ENCODE results near the gene ZBED1. TPM values are rescaled to one million over a fixed set of nuclear protein-coding genes. Genes with fewer than 3 reads are reported as not detected.

The ZBED1 gene
- total and polyA plus RNA-seq, 2 experiments from 2014 or later = 16.1 to 43.8 TPM

DNA sequence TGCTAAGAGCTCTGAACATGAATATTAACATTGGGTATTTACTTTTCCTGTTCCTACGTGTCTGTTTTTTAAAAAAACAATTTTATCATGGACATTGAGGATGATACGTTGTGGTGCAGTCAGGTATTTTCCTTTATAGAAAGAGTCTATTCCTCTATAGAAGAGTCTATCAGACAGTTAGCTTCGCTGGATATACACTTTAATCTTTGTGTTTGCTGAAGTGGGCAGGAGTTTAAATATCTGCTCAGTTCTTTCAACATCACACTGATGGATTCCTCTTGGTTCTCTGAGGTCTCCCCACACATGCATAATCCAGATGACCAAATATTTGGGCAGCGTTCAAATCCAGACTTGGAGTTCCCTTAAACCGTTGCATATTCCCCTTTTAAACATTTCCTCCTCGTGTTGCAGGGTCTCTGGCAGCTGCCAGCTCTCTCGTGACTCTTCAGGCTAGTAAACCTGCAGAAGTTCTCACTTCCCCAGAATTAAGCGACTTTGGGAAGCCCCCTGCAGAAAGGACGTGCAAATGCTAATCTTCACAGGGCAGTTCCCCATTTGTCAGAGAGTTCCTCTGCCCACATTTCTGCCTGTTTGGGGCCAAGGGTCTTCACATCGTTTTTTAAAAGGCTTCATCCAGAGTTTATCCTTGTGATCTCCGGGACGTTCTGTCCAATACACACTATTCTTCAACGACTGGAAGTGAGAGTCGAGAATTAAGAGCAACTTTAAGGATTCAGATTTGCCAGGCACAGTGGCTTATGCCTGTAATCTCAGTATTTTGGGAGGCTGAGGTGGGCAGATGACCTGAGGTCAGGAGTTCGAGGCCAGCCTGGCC, 20.5 kb upstream of the ZBED1 start:
- no peaks in the 10 kb centered on the region for H4K20me1 ChIP-seq (replicated peaks; ENCODE audit: insufficient read depth)
- no peak overlapping the region for H3K4me3 ChIP-seq
- Mint-ChIP-seq H3K36me3 (ENCODE audit: low read depth) (no peaks in the 10 kb centered on the region), H3K4me3 (no peak overlapping the region), H3K9me3 (peaks cover 3% of the 10 kb centered on the region; the same call in 1 of the 3 replicates), H3K27me3 (ENCODE audit: insufficient read depth, low read depth, poor library complexity) (peaks cover 4% of the 10 kb centered on the region), H3K4me1 (peaks cover 16% of the 10 kb centered on the region), H3K27ac (no peak overlapping the region)
- H3F3A ChIP-seq (replicated peaks; ENCODE audit: low read depth) = no peaks in the 10 kb centered on the region
- DNase-seq (ENCODE audit: low spot score) (no peak), ATAC-seq (no peak)
- no peaks in the 10 kb centered on the region for H3K79me2 ChIP-seq (replicated peaks; ENCODE audit: insufficient read depth)
- peaks cover 4% of the 10 kb centered on the region for H3K4me1 ChIP-seq (ENCODE audit: insufficient read depth)
- TF ChIP-seq JUNB (IDR thresholded peaks at IDR 0.05; ENCODE audit: unreplicated experiment) = no peak
- TF ChIP-seq, protein P1, sequence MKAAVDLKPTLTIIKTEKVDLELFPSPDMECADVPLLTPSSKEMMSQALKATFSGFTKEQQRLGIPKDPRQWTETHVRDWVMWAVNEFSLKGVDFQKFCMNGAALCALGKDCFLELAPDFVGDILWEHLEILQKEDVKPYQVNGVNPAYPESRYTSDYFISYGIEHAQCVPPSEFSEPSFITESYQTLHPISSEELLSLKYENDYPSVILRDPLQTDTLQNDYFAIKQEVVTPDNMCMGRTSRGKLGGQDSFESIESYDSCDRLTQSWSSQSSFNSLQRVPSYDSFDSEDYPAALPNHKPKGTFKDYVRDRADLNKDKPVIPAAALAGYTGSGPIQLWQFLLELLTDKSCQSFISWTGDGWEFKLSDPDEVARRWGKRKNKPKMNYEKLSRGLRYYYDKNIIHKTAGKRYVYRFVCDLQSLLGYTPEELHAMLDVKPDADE (IDR thresholded peaks at IDR 0.05) = no peak
- TF ChIP-seq, protein P2, sequence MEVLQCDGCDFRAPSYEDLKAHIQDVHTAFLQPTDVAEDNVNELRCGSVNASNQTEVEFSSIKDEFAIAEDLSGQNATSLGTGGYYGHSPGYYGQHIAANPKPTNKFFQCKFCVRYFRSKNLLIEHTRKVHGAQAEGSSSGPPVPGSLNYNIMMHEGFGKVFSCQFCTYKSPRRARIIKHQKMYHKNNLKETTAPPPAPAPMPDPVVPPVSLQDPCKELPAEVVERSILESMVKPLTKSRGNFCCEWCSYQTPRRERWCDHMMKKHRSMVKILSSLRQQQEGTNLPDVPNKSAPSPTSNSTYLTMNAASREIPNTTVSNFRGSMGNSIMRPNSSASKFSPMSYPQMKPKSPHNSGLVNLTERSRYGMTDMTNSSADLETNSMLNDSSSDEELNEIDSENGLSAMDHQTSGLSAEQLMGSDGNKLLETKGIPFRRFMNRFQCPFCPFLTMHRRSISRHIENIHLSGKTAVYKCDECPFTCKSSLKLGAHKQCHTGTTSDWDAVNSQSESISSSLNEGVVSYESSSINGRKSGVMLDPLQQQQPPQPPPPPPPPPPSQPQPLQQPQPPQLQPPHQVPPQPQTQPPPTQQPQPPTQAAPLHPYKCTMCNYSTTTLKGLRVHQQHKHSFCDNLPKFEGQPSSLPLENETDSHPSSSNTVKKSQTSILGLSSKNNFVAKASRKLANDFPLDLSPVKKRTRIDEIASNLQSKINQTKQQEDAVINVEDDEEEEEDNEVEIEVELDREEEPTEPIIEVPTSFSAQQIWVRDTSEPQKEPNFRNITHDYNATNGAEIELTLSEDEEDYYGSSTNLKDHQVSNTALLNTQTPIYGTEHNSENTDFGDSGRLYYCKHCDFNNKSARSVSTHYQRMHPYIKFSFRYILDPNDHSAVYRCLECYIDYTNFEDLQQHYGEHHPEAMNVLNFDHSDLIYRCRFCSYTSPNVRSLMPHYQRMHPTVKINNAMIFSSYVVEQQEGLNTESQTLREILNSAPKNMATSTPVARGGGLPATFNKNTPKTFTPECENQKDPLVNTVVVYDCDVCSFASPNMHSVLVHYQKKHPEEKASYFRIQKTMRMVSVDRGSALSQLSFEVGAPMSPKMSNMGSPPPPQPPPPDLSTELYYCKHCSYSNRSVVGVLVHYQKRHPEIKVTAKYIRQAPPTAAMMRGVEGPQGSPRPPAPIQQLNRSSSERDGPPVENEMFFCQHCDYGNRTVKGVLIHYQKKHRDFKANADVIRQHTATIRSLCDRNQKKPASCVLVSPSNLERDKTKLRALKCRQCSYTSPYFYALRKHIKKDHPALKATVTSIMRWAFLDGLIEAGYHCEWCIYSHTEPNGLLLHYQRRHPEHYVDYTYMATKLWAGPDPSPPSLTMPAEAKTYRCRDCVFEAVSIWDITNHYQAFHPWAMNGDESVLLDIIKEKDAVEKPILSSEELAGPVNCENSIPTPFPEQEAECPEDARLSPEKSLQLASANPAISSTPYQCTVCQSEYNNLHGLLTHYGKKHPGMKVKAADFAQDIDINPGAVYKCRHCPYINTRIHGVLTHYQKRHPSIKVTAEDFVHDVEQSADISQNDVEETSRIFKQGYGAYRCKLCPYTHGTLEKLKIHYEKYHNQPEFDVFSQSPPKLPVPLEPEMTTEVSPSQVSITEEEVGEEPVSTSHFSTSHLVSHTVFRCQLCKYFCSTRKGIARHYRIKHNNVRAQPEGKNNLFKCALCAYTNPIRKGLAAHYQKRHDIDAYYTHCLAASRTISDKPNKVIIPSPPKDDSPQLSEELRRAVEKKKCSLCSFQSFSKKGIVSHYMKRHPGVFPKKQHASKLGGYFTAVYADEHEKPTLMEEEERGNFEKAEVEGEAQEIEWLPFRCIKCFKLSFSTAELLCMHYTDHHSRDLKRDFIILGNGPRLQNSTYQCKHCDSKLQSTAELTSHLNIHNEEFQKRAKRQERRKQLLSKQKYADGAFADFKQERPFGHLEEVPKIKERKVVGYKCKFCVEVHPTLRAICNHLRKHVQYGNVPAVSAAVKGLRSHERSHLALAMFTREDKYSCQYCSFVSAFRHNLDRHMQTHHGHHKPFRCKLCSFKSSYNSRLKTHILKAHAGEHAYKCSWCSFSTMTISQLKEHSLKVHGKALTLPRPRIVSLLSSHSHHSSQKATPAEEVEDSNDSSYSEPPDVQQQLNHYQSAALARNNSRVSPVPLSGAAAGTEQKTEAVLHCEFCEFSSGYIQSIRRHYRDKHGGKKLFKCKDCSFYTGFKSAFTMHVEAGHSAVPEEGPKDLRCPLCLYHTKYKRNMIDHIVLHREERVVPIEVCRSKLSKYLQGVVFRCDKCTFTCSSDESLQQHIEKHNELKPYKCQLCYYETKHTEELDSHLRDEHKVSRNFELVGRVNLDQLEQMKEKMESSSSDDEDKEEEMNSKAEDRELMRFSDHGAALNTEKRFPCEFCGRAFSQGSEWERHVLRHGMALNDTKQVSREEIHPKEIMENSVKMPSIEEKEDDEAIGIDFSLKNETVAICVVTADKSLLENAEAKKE (CRISPR knock-in tag; IDR thresholded peaks at IDR 0.05) = no peak
- TF ChIP-seq EZH2phosphoT487 (IDR thresholded peaks at IDR 0.05; ENCODE audit: unreplicated experiment) = no peak
- TF ChIP-seq STAT1 (IDR thresholded peaks at IDR 0.05; ENCODE audit: unreplicated experiment) = no peak
- TF ChIP-seq ZNF114 (CRISPR knock-in tag; IDR thresholded peaks at IDR 0.05) = no peak
- TF ChIP-seq CREB1 (CRISPR knock-in tag; IDR thresholded peaks at IDR 0.05; ENCODE audit: low read depth) = no peak
- no peak for TF ChIP-seq POLR2AphosphoS5 (IDR thresholded peaks at IDR 0.05; ENCODE audit: low read depth)
- no peak for TF ChIP-seq ZNF331 (CRISPR knock-in tag; IDR thresholded peaks at IDR 0.05; ENCODE audit: low read depth)
- TF ChIP-seq EZH2 (IDR thresholded peaks at IDR 0.05; ENCODE audit: low read depth, unreplicated experiment) = no peak
- H3K27me3 ChIP-seq (ENCODE audit: insufficient read depth) = no peaks in the 10 kb centered on the region
- H3K4me2 ChIP-seq = no peak overlapping the region
- peak overlapping the region; percentile 82; the same call in 1 of the 2 replicates for H2AFZ ChIP-seq
- no peak overlapping the region for H3K27ac ChIP-seq (ENCODE audit: low read depth)
- H3K9me2 ChIP-seq (ENCODE audit: insufficient read depth) = 0 out of 2 replicates have a peak, but pooled peaks cover 6% of the 10 kb centered on the region
- no peaks in the 10 kb centered on the region for H3K36me3 ChIP-seq (ENCODE audit: insufficient read depth)

All from GM23338 (cell line).